Ectodermal cell (in vitro differentiated cells): Measurements from ENCODE around the gene DNAJB5.

Source experiments
- H3K27ac ChIP-seq: 2 replicates; pipeline ENCODE4 v1.7.0; 2013; ENCODE audit warnings: mild to moderate bottlenecking, low read depth, low read length; ENCODE audit not compliant: insufficient read depth, poor library complexity, severe bottlenecking
- H3K27me3 ChIP-seq: 2 replicates; pipeline ENCODE4 v1.7.0; 2013; ENCODE audit warnings: mild to moderate bottlenecking, low read length; ENCODE audit not compliant: insufficient read depth, control insufficient read depth, poor library complexity, severe bottlenecking
- H3K36me3 ChIP-seq: one replicate; pipeline ENCODE4 v1.7.0; 2013; ENCODE audit warnings: low read length; ENCODE audit not compliant: control insufficient read depth, insufficient read depth
- H3K4me1 ChIP-seq: one replicate; pipeline ENCODE4 v1.7.0; 2013; ENCODE audit warnings: low read length; ENCODE audit not compliant: control insufficient read depth, insufficient read depth
- H3K4me3 ChIP-seq: 2 replicates; pipeline ENCODE4 v1.7.0; 2013; ENCODE audit warnings: low read depth, low read length, control low read depth; ENCODE audit not compliant: insufficient read depth
- H3K9me3 ChIP-seq: 2 replicates; pipeline ENCODE4 v1.7.0; 2013; ENCODE audit warnings: mild to moderate bottlenecking, low read length, moderate library complexity; ENCODE audit not compliant: control insufficient read depth
- WGBS, 2 experiments: methylation state at CpG; one replicate each; pipeline ENCODE4 v1.1.7; 2013; ENCODE audit warnings: missing lambda C conversion rate in 2 of 2; 5-methylcytosine and 5-hydroxymethylcytosine counted together

DNAJB5 gene

DNA sequence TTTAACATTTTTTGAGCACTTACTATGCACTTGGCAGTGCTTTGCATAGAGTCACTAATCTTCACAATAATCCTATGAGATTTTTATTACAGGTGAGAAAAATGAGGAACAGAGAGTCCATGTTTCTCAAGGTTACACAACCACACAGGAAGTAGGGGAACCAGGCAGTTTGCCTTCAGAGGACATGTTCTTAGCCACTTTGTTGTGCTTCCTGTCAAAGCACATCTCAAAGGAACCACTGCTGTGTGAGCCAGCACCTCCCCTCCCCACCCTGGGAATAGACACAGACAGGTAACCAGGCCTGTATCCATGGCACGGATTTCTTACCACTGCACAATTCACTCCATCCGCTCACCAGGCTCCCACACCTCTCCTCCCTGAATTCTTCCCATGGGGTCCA lies 6.3 kb upstream of the DNAJB5 start:
- Histone ChIP-seq H3K27me3 (no peaks in the 10 kb centered on the region), H3K27ac (no peak overlapping the region), H3K4me1 (peaks cover 12% of the 10 kb centered on the region), H3K36me3 (no peaks in the 10 kb centered on the region), H3K4me3 (no peak overlapping the region), H3K9me3 (no peaks in the 10 kb centered on the region)
- WGBS, 2 experiments = 75 to 85% methylated on average over 2 of the region's 2 CpGs

DNA sequence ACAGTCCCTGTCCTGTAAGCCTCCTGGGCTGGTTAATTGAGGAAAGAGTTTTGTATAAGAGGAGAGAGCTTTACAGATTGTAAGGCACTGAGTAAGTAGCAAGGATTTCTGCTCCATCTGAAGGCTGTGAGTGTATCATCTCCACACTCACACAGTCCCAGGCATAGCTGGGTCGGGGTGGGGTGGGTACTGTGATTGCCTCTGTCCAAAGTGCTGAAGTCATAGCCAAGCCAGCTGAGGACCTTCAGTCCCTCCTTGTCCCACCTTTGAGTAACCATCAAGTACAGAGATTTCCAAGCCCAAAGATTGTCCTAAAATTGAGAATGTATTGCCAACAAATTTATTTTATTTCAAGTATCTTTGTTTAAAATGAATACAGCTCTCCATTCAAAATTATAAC lies 5.5 kb upstream of the DNAJB5 start:
- Histone ChIP-seq H3K27me3 (no peaks in the 10 kb centered on the region), H3K9me3 (no peaks in the 10 kb centered on the region), H3K4me3 (no peak overlapping the region), H3K36me3 (no peaks in the 10 kb centered on the region), H3K4me1 (peaks cover 17% of the 10 kb centered on the region), H3K27ac (no peak overlapping the region)
- 0 to 10% methylated on average over 1 of the region's 1 CpG for WGBS, 2 experiments

DNA sequence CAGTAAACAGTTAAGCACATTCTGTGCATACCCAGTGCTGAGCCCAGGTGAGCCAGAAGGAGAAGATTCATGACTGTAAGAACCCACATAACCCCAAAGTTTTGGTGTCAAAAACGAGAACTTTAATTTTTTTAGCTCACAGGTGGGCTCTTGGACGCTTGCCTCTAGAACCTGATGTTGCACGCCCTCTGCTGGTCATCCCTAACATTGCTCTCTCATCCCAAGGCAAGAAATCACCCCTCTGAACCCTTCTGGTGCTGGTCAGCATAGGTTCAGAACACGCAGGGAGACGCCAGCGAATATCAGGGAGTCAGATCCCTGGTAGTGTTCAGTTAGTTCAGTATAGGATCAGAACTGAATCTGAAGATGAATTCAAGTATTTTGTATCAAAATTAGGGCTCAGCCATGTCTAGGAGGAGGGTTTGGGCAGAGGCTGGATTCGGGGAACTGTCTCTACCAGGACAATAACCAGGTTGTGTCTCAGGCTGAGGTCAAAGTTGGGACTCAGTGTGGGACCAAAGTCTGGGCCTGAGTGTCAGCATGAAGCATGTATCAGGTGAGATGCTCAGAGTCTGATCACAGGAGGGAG lies 4.1 kb upstream of the DNAJB5 start:
- no peak overlapping the region for H3K4me3 ChIP-seq
- WGBS, 2 experiments = 33 to 35% methylated on average over 7 of the region's 7 CpGs

DNA sequence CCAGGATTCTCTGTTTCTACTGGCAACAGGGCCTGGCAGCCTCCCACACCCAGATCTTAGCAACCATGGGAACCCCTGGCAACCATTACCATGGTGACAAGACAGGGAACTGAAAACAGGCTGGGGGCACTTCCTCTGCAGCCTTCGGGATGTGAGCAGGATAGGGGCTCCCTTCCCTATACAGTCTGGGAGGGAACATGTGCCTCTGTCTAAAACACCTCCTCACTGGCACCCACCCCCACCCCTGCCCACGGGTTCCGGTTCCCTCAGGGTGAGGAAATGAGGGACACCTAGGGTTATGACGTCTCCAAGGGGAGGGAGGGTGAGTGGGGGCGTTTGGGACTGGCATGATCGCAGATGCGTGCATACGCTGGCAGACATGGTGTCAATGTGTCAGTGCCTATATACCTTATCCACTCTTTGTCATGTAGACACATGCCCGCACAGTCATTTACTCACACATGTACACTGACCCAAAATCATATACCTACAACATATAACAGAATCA lies 3.0 kb upstream of the DNAJB5 start:
- H3K36me3 ChIP-seq = no peaks in the 10 kb centered on the region
- H3K4me3 ChIP-seq = no peak overlapping the region
- no peak overlapping the region for H3K27ac ChIP-seq
- H3K4me1 ChIP-seq = peaks cover 22% of the 10 kb centered on the region
- H3K27me3 ChIP-seq = no peaks in the 10 kb centered on the region
- 78 to 84% methylated on average over 8 to 9 of the region's 9 CpGs for WGBS, 2 experiments
- H3K9me3 ChIP-seq = no peaks in the 10 kb centered on the region

More for the DNA sequence above, 4.1 kb upstream of the DNAJB5 start:
- H3K9me3 ChIP-seq = no peaks in the 10 kb centered on the region
- H3K27me3 ChIP-seq = no peaks in the 10 kb centered on the region
- H3K36me3 ChIP-seq = no peaks in the 10 kb centered on the region
- H3K27ac ChIP-seq = no peak overlapping the region
- peaks cover 17% of the 10 kb centered on the region for H3K4me1 ChIP-seq

DNA sequence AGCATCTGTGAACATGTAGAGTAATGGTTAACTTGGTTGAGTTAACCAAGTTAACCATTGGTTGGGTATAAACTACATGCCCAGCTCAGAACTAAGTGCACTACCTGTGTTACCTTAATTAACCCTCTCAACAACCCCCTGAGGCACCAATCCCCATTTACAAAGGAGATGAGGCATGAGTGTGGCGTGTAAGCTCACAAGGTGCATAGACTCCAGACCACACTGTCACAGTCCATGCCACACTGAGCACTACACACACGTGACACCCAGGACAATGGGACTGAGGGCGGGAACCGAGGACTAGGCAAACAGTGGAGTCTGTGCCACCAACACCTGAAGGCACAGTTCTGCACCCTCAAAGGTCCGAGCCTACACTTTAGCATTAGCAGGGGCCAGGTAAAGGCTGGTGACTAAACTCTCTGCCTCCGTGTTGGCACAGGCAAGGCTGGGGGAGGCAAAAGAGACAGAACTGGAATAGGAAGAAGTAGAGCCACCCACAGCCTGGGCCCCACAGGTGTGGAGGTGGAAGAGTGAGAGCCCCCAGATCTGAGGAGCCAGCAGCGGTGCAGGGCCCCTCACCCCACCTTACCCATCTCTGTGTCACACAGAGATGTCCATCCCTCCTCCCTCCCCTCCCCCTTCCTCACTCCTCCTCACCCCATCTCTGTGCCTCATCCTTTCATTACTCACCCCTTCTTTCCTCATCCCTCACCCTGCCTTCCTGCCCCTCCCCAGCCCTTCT lies 2.2 kb upstream of the DNAJB5 start:
- H3K27me3 ChIP-seq = no peaks in the 10 kb centered on the region
- no peak overlapping the region for H3K27ac ChIP-seq
- 83 to 88% methylated on average over 7 of the region's 7 CpGs for WGBS, 2 experiments
- H3K9me3 ChIP-seq = no peaks in the 10 kb centered on the region
- H3K36me3 ChIP-seq = no peaks in the 10 kb centered on the region
- H3K4me1 ChIP-seq = peaks cover 30% of the 10 kb centered on the region
- H3K4me3 ChIP-seq = no peak overlapping the region

DNA sequence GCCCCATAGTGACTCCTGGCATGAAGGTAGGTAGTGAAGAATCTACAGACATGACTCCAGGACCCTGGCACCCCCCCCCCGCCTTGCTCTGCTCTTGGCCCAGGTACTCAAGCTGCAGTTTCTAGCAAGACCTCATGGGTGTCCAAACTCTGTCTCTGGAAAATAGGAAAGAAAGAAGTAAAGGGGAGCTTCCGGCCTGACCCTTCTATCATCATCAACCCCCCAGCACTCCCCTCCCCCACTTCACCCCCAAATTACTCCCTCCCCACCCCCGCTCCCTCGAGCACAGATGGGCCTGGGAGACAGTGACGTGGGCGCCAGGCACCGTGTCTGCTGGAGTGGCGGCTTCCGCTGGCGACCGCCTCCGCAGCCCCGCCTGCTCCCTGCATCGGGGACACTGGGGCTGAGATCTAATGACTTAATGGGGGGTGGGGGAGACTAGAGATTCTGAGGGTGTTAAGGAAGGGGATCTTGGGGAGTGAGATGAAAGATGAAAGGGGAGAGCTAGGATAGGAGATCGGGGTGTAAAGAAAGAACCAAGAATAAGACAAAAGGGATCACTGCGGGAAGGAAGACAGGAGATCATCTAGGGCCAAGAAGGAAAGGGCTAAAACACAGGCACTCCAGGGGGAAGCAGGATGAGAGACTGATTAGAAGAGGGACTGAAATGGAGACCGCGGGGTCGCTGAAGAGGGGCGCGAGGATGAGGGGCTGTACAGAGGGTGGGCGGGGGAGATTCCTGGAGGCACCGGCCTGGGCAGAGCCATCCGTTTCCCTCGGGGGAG lies 1.1 kb upstream of the DNAJB5 start:
- Histone ChIP-seq H3K9me3 (no peaks in the 10 kb centered on the region), H3K36me3 (no peaks in the 10 kb centered on the region), H3K27ac (peak overlapping the region; percentile 88), H3K27me3 (no peaks in the 10 kb centered on the region), H3K4me3 (peak overlapping the region; percentile 62), H3K4me1 (peaks cover 36% of the 10 kb centered on the region)
- 9 to 12% methylated on average over 24 to 25 of the region's 25 CpGs for WGBS, 2 experiments

DNA sequence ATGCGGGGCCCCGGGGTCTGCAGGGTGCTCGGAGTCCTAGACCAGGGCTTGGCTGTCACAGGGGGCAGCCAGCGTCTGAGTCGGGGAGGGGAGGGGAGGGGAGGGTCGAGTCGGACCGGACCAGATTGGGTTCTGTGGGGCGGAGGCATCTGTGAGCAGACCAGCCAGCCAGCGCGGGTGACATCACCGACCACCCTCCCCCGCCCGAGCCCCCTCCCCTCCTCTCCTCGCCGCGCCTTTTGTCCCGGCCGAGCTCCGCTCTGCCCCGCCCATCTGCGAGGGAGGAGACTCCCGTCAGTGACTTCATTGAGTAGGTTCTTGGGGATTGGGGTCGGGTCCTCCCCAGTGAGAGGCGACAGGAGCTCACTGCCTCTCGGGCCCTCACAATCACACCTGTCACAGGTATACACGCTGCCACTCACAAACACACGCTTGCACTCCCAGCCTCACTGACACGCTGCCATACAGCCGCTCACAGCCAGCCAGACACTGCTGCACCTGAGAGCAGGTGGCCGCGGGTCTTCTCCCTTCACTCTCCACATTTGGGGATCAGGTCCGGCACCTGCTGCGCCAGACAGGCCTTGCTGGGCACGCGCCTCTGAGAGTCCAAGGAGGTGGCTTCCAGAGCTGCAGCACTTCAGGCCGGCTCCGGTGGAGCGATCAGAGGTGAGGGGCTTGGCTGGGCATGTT lies 546 bp downstream of the DNAJB5 start:
- Histone ChIP-seq H3K4me1 (peaks cover 53% of the 10 kb centered on the region), H3K4me3 (peak overlapping the region; percentile 65), H3K9me3 (no peaks in the 10 kb centered on the region), H3K27ac (peak overlapping the region; percentile 91), H3K36me3 (no peaks in the 10 kb centered on the region), H3K27me3 (no peaks in the 10 kb centered on the region)
- 0 to 1% methylated on average over 39 of the region's 39 CpGs for WGBS, 2 experiments

DNA sequence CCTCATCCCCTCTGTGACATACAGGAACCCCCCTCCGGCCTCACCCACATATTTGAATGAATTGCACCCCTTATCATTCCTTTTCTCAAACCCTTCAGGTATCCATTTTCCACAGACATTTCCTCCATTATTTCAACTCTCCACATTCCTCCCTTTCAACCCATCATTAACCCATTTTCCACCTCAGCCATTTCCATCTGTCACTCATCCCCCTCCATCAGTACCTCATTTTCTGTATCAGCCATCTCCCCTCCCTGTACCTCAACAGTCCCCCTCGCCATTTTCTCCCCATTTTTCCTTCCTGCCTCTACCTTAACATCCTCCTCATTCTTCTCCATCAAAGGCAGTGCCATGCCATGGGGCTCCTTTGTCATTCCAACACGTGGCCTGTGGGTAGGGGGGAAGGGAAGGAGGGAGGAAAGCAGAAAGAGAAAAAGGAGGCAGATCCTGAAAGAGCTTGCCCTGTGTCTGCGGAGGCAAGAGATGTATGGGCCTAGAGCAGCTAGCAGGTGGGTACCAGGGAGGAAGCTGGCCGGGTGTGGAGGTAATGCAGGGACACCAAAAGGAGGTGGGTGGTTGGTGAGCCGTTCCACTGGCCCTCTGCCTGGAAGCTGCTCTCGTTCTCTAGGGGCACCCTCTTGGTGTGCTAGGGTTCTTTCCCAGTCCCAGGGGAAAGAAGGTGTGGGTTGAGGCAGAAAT lies 1.5 kb downstream of the DNAJB5 start:
- Histone ChIP-seq H3K4me1 (peaks cover 55% of the 10 kb centered on the region), H3K36me3 (peaks cover 6% of the 10 kb centered on the region)

DNA sequence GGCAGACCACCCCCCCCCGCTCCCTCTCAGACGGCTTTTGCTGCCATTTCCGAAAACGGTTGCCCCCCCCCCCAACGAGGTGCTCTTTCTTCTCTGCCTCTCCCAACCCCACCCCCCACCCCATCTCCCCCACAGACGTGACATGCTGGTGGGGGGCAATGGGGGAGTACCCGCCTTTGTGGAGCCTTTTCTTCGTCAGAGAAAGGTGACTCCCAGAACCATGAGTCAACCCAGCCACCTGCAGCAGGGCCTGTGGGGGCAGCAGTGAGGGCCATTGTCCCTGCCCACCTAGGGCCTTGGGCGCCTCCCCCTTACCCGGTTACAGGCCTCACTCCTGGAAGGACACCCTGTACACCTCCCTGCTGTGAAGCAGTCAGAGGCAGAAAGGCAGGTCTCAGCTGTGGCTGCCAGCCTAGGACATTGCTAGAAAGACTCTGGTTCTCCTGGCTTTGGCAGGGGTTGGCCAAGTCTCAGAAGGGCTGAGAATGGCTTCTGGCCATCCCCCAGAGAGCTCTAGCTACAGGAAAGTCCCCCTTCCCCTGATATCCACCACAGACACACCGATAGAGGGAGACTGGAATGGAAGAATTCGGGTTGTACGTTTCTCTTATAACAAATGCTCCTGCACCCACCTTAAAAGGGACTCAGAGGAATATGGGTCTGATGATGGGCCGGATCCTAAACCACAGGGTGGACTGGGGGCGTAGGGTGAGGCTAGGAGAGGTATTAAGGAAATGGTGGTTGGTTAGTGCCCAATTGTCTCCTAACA lies 2.2 kb downstream of the DNAJB5 start:
- H3K4me3 ChIP-seq = no peak overlapping the region
- 41 to 49% methylated on average over 9 to 10 of the region's 15 CpGs for WGBS, 2 experiments
- no peak overlapping the region for H3K27ac ChIP-seq
- peaks cover 14% of the 10 kb centered on the region for H3K36me3 ChIP-seq
- H3K4me1 ChIP-seq = peaks cover 49% of the 10 kb centered on the region
- H3K9me3 ChIP-seq = no peaks in the 10 kb centered on the region
- H3K27me3 ChIP-seq = no peaks in the 10 kb centered on the region

More for the DNA sequence above, 1.5 kb downstream of the DNAJB5 start:
- WGBS, 2 experiments = 10 to 14% methylated on average over 7 of the region's 7 CpGs
- Histone ChIP-seq H3K9me3 (no peaks in the 10 kb centered on the region), H3K27ac (no peak overlapping the region), H3K27me3 (no peaks in the 10 kb centered on the region), H3K4me3 (peak overlapping the region; percentile 65)
